Omental fat pad (tissue), 4 donors: ENCODE results near the gene GPR84. TPM values are rescaled to one million over a fixed set of nuclear protein-coding genes. Genes with fewer than 3 reads are reported as not detected.

ENCODE experiments used
- small RNA-seq: library from RNA; depleted of rRNA; stranded (forward); fragments of <200 nt; gene quantifications from one replicate; pipeline ENCODE3, GENCODE V24; 2016
- total RNA-seq, 4 donors: library from RNA; depleted of rRNA; stranded (reverse); fragments of >200 nt; gene quantifications; one replicate each; pipeline ENCODE4 v1.1.0, GENCODE V29; 2016

GPR84 gene
- total RNA-seq, 4 donors from 2014 or later: 1.0 to 3.5 (median 2.9) TPM; not detected in 1

Small RNA genes within 50 kb of the gene (small RNA-seq; reads per million reads assigned to genes)
- gene MIR148B: 32.0 reads per million, percentile 94 among the genes with 10 or more reads in this experiment
- gene RN7SL744P: not detected
- not detected for gene RNU6-950P

Other genes with a start within 250 kb of the GPR84 start
- gene SMUG1, start 175.5 kb downstream of the GPR84 start, total RNA-seq: 10 to 100 TPM; 17.2 to 46.5 (median 36.7) TPM
- 10 to 100 TPM; 20.9 to 38.8 (median 25.3) TPM for gene CBX5, start 84.4 kb downstream of the GPR84 start, total RNA-seq
- gene HNRNPA1, start 83.8 kb downstream of the GPR84 start, total RNA-seq: 100 to 1,000 TPM; 352 to 497 (median 414) TPM
- gene NFE2, start 63.5 kb downstream of the GPR84 start, total RNA-seq: 10 to 100 TPM in 1 of 4 donors, 1 to 10 TPM in 2, under 1 TPM in 1; 0.72 to 16.9 (median 2.1) TPM
- 100 to 1,000 TPM in 1 of 4 donors, 10 to 100 TPM in 3; 55.5 to 114 (median 81.8) TPM for gene COPZ1, start 39.4 kb downstream of the GPR84 start, total RNA-seq
- gene ZNF385A, start 20.2 kb upstream of the GPR84 start, total RNA-seq: 10 to 100 TPM in 3 of 4 donors, 1 to 10 TPM in 1; 9.5 to 36.3 (median 21.8) TPM
- 100 to 1,000 TPM in 2 of 4 donors, 10 to 100 TPM in 2; 76.9 to 292 (median 118) TPM for gene ITGA5, start 54.8 kb upstream of the GPR84 start, total RNA-seq
- gene GTSF1, start 109.1 kb upstream of the GPR84 start, total RNA-seq: under 1 TPM in 1 of 4 donors, not detected in 3; 0.96 TPM
- gene NCKAP1L, start 133.3 kb upstream of the GPR84 start, total RNA-seq: 10 to 100 TPM; 23.4 to 81.4 (median 43.0) TPM
- 10 to 100 TPM; 29.9 to 85.6 (median 39.0) TPM for gene PDE1B, start 185.1 kb upstream of the GPR84 start, total RNA-seq
- 100 to 1,000 TPM; 115 to 168 (median 145) TPM for gene PPP1R1A, start 224.2 kb upstream of the GPR84 start, total RNA-seq